B cell (primary cell): ENCODE results near the gene MAPK8. TPM values are rescaled to one million over a fixed set of nuclear protein-coding genes. Genes with fewer than 3 reads are reported as not detected.

ENCODE experiments used
- ATAC-seq: fragments of 200-7000 bp; cut with Tn5 transposase; one replicate; pipeline ENCODE4 v1.10.0; 2021; ENCODE audit warnings: low read depth, mild to moderate bottlenecking, moderate number of reproducible peaks, moderate library complexity
- CTCF ChIA-PET: fragments of 350-600 bp; sonication (Branson Sonifier 250); formaldehyde crosslinking; loops from one replicate; lab custom pipeline; 2021; ENCODE audit warnings: antibody characterized with exemption, inconsistent platforms; lab: Charles Lee
- POLR2A ChIA-PET: fragments of 350-600 bp; sonication (Branson Sonifier 250); formaldehyde crosslinking; loops from one replicate; lab custom pipeline; 2021; ENCODE audit warnings: antibody characterized with exemption; lab: Charles Lee
- DNase-seq: peaks from one replicate; pipeline ENCODE4 v3.0.0; 2013
- H2AFZ ChIP-seq: 2 replicates; pipeline ENCODE4 v1.6.1; 2012; ENCODE audit warnings: mild to moderate bottlenecking, low read depth, low read length; ENCODE audit not compliant: insufficient read depth, poor library complexity, severe bottlenecking
- H3K27ac ChIP-seq, 2 donors: 1 replicate in 1 of 2; 2 replicates in 1 of 2; pipeline ENCODE4 v1.5.1; 2012 to 2013; ENCODE audit warnings: low read length in 2 of 2, mild to moderate bottlenecking in 2 of 2, moderate library complexity in 1 of 2
- H3K27me3 ChIP-seq, 4 experiments: fragments of 200-600 bp in 1 of 4; sonication (generic) in 1 of 4; replicated peaks in 1 of 4; 1 replicate in 2 of 4; 2 replicates in 2 of 4; pipeline versions ENCODE4 v1.6.1 to v1.7.0; 2013 to 2016; ENCODE audit warnings: low read length in 3 of 4, mild to moderate bottlenecking in 2 of 4, mixed read lengths in 1 of 4, moderate library complexity in 1 of 4; ENCODE audit not compliant: insufficient read depth in 4 of 4, control insufficient read depth in 3 of 4; ENCODE audit errors: control extremely low read depth in 1 of 4
- H3K36me3 ChIP-seq, 2 experiments: replicated peaks in 1 of 2; 1 replicate in 1 of 2; 2 replicates in 1 of 2; pipeline versions ENCODE4 v1.6.1 to v1.7.1; 2013; ENCODE audit warnings: low read length in 1 of 2; ENCODE audit not compliant: insufficient read depth in 2 of 2, control insufficient read depth in 1 of 2; ENCODE audit errors: control extremely low read depth in 1 of 2, extremely low read depth in 1 of 2
- H3K4me1 ChIP-seq, 2 donors: fragments of 200-600 bp in 1 of 2; sonication (generic) in 1 of 2; 1 replicate in 1 of 2; 2 replicates in 1 of 2; pipeline versions ENCODE4 v1.5.1 to v1.6.1; 2013 to 2017; ENCODE audit warnings: low read length in 2 of 2; ENCODE audit not compliant: control insufficient read depth in 2 of 2, insufficient read depth in 2 of 2
- H3K4me2 ChIP-seq: replicated peaks from 2 replicates; pipeline ENCODE3; 2012; ENCODE audit warnings: mild to moderate bottlenecking, low read depth, low read length; ENCODE audit not compliant: poor library complexity, severe bottlenecking
- H3K4me3 ChIP-seq, 5 experiments: fragments of 200-600 bp in 1 of 5; sonication (generic) in 1 of 5; 1 replicate in 3 of 5; 2 replicates in 2 of 5; pipeline versions ENCODE4 v1.5.1 to v1.7.0; 2011 to 2016; ENCODE audit warnings: low read length in 4 of 5, mild to moderate bottlenecking in 4 of 5, low read depth in 2 of 5, control low read depth in 1 of 5, moderate library complexity in 1 of 5; ENCODE audit not compliant: insufficient read depth in 1 of 5; ENCODE audit errors: control extremely low read depth in 1 of 5, extremely low read depth in 1 of 5
- H3K79me2 ChIP-seq: fragments of 200-600 bp; sonication (generic); one replicate; pipeline ENCODE4 v1.6.0; 2016; ENCODE audit warnings: low read length; ENCODE audit not compliant: control insufficient read depth, insufficient read depth
- H3K9ac ChIP-seq: fragments of 200-600 bp; sonication (generic); 2 replicates; pipeline ENCODE4 v1.6.1; 2017; ENCODE audit warnings: mild to moderate bottlenecking, low read length, moderate library complexity
- H3K9me3 ChIP-seq, 3 donors: one replicate each; pipeline versions ENCODE4 v1.6.1 to v1.7.1; 2013; ENCODE audit warnings: low read length in 2 of 3; ENCODE audit not compliant: control insufficient read depth in 2 of 3, insufficient read depth in 1 of 3; ENCODE audit errors: control extremely low read depth in 1 of 3
- H4K20me1 ChIP-seq: 2 replicates; pipeline ENCODE4 v1.6.0; 2012; ENCODE audit warnings: mild to moderate bottlenecking, low read length; ENCODE audit not compliant: insufficient read depth, control insufficient read depth, poor library complexity, severe bottlenecking
- H3K27ac Mint-ChIP-seq: one replicate; pipeline ENCODE4 v1.8.0; 2021; ENCODE audit warnings: mixed read lengths
- H3K27me3 Mint-ChIP-seq: one replicate; pipeline ENCODE4 v1.8.0; 2021; ENCODE audit warnings: mixed read lengths
- H3K4me1 Mint-ChIP-seq: one replicate; pipeline ENCODE4 v1.8.0; 2021; ENCODE audit warnings: mixed read lengths
- H3K4me3 Mint-ChIP-seq: one replicate; pipeline ENCODE4 v1.8.0; 2021; ENCODE audit warnings: mixed read lengths
- H3K9me3 Mint-ChIP-seq: one replicate; pipeline ENCODE4 v1.8.0; 2022; ENCODE audit warnings: mixed read lengths; ENCODE audit not compliant: insufficient read depth
- CTCF ChIP-seq: fragments of 200-600 bp; IDR thresholded peaks from one replicate; pipeline ENCODE4 v1.8.0; 2022; ENCODE audit warnings: antibody characterized with exemption, mild to moderate bottlenecking
- EZH2 ChIP-seq: IDR thresholded peaks from 2 replicates; pipeline ENCODE4 v1.6.1; 2012; ENCODE audit warnings: borderline replicate concordance, low read depth, mild to moderate bottlenecking, moderate library complexity, low read length; ENCODE audit not compliant: insufficient read depth, poor library complexity, severe bottlenecking
- WGBS: methylation state at CpG from one replicate; pipeline ENCODE4 v1.1.5; 2013; ENCODE audit warnings: missing lambda C conversion rate; ENCODE audit not compliant: insufficient coverage; 5-methylcytosine and 5-hydroxymethylcytosine counted together
- intact Hi-C: fragments of 100-400 bp; cut with micrococcal nuclease; formaldehyde crosslinking; loops from one replicate; pipeline ENCODE4 v1.10.0; 2022
- polyA plus RNA-seq: library from polyadenylated mRNA; depleted of rRNA; stranded (reverse); fragments of >200 nt; gene quantifications from 2 replicates; pipeline ENCODE4 v1.2.3, GENCODE V29; 2012
- total RNA-seq, 2 donors: library from RNA; stranded (reverse); fragments of 120-200 nt in 1 of 2; gene quantifications; 1 replicate in 1 of 2; 2 replicates in 1 of 2; pipeline versions ENCODE4 v1.2.3 to v1.2.4, GENCODE V29; 2013 to 2022

The MAPK8 gene
- total and polyA plus RNA-seq, 2 donors (not counting 1 experiment from before 2014, with no cell fraction given): 13.7 to 40.0 TPM

DNA sequence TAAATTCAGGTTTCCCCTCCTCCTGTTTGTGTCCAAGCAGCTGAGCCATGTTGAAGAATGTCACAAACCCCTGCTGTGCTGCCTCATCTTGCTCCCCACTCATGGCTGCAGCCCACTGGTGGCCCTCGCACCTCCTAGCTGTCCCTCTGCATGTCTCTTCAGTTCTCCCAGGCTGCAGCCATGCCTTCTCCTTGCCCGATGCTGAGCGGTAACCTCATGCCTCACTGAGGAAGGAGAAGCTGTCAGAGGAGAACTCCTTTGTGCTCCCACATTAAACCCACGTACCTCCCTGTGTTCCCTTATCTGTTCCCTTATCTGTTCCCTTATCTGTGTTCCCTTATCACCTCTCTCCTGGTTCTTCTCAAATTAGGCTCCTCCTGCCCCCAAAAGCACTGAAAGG, 21.7 kb upstream of the MAPK8 start:
- H3K9me3 Mint-ChIP-seq: peaks cover 10% of the 10 kb centered on the region
- WGBS: 85% methylated on average over 4 of the region's 4 CpGs

GRCh38 chr10:48285710-48286109, 20.8 kb upstream of the MAPK8 start:
- Histone ChIP-seq H3K27me3 (peaks cover 0 to 4% (median 0%) of the 10 kb centered on the region in 4 experiments), H3K27ac (no peak overlapping the region), H2AFZ (no peak overlapping the region), H3K9me3 (peaks cover 2 to 15% (median 5%) of the 10 kb centered on the region in 3 donors), H3K36me3 (no peaks in the 10 kb centered on the region), H3K79me2 (no peaks in the 10 kb centered on the region), H3K4me2 (no peak overlapping the region), H3K4me3 (no peak overlapping the region), H3K4me1 (no peaks in the 10 kb centered on the region), H4K20me1 (no peaks in the 10 kb centered on the region), H3K9ac (no peak overlapping the region)
- no peak for ATAC-seq
- Mint-ChIP-seq H3K4me1 (peaks cover 14% of the 10 kb centered on the region), H3K27ac (no peak overlapping the region), H3K9me3 (peaks cover 10% of the 10 kb centered on the region), H3K27me3 (no peaks in the 10 kb centered on the region), H3K4me3 (no peak overlapping the region)
- intact Hi-C loops: no loop called here
- CTCF ChIA-PET: interaction anchor here (1.3 kb wide), 1 partner anchor 19 kb away, joined by 3 read pairs; no protein-coding TSS in a partner anchor
- no peak for DNase-seq
- 54% methylated on average over 5 of the region's 5 CpGs for WGBS
- no peak for TF ChIP-seq EZH2
- POLR2A ChIA-PET: no interaction called here

More for the DNA sequence above, 21.7 kb upstream of the MAPK8 start:
- intact Hi-C loops: no loop called here
- Histone ChIP-seq H3K36me3 (no peaks in the 10 kb centered on the region), H3K27me3 (peaks cover 0 to 4% (median 0%) of the 10 kb centered on the region in 4 experiments), H3K9me3 (peaks cover 2 to 20% (median 5%) of the 10 kb centered on the region in 3 donors), H3K79me2 (no peaks in the 10 kb centered on the region), H3K27ac (no peak overlapping the region), H4K20me1 (no peaks in the 10 kb centered on the region), H3K4me2 (no peak overlapping the region), H3K4me1 (no peaks in the 10 kb centered on the region), H3K9ac (no peak overlapping the region), H3K4me3 (no peak overlapping the region), H2AFZ (no peak overlapping the region)
- DNase-seq: no peak
- ChIA-PET CTCF (no interaction called here), POLR2A (no interaction called here)
- Mint-ChIP-seq H3K4me1 (peaks cover 11% of the 10 kb centered on the region), H3K4me3 (no peak overlapping the region), H3K27ac (no peak overlapping the region), H3K27me3 (no peaks in the 10 kb centered on the region)
- no peak for TF ChIP-seq CTCF
- no peak for TF ChIP-seq EZH2
- no peak for ATAC-seq
